Stimulated activated CD4-positive, alpha-beta T cell treated with anti-CD3 and anti-CD28 coated beads, TNF-alpha, amount 100 ng/mL, for 1 hour (primary cell): ENCODE data around the gene SUFU.
"Not testable (repeated sequence)": the region's sequence is repeated elsewhere in the genome, so short reads cannot be mapped to it uniquely, and the experiment has no call there.

Source experiments
- DNase-seq, 3 donors: peaks; one replicate each; pipeline ENCODE4 v3.0.0-alpha.2; 2020; ENCODE audit warnings: low read depth in 3 of 3, low spot score in 1 of 3

SUFU gene

DNA sequence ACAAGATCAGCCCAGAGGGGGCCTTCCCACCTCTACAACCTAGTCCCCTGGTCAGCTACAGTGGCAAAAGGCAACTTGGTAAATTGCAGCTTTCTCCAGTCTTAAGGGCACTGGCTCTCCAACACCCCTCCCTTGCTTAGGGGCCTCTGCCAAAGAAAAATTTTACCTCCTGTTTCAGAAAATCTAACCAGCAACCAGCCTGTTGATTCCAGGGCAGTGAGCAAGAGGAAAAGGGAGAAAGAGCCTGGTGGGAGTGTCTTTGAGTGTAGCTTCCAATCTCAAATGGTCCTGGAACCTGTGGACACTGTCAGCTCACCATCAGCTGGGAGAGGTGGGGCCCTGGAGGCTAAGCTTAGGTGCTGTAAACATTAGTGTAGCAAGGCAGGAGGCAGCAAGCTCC, 24.1 kb upstream of the SUFU start:
- no peak for DNase-seq

DNA sequence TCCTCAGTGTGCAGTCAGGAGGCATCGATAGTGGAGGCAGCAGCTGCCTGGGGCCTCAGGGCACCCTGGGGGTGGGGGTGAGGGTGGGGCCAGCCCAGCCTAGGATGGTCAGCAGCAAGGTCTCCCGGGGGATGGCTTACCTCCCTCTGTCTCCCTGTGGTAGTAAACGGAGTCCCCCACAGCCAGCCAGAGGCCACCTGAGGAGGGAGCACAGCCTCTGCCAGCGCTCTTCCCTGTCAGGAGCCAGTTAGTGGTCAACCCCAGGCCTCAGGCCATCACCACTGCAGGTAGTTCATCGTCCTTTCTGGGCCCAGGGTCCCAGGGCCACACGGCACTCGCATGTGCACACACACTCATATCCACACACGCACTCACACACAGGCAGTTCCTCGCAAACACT, 23.4 kb upstream of the SUFU start:
- DNase-seq = no peak

DNA sequence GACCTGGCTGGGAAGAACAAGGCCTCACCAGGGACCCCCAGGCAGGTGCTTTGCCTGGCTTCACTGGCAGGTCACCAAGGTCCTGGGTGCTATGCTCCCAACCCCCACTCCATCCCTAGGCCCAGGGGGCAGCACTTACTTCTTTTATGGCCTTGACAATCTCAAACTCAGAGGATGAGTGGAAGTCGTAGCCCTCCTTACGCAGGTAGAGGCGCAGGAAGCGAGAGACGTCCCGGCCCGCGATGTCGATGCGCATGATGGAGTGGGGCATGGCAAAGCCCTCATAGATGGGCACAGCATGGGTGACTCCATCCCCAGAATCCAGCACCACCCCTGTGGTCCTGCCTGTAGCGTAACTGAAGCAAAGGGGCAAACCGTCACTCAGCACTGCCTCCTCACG, 19.8 kb upstream of the SUFU start:
- DNase-seq = no peak

- DNase-seq = no peak
Measured at GRCh38 chr10:102485093-102485784, 18.5 kb upstream of the SUFU start.

DNA sequence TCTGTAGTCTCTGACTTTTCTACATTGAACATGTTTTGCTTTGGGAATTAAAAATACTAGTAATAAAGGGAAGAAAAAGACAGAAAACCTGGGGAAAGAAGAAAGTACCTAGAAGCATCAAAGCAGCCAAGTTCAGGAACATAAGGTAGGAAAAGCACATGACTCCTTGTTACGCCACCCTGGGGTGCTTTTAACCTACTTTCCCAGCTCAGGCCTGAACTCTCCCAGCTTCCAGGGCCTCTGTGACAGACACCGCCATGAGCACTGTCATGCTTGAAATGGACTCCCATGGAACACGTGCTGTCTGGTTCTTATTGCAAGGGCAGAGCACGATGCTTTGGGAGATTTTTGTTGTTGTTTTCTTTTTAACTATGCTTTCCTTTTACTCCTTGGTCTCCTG, 12.6 kb upstream of the SUFU start:
- no peak for DNase-seq

DNA sequence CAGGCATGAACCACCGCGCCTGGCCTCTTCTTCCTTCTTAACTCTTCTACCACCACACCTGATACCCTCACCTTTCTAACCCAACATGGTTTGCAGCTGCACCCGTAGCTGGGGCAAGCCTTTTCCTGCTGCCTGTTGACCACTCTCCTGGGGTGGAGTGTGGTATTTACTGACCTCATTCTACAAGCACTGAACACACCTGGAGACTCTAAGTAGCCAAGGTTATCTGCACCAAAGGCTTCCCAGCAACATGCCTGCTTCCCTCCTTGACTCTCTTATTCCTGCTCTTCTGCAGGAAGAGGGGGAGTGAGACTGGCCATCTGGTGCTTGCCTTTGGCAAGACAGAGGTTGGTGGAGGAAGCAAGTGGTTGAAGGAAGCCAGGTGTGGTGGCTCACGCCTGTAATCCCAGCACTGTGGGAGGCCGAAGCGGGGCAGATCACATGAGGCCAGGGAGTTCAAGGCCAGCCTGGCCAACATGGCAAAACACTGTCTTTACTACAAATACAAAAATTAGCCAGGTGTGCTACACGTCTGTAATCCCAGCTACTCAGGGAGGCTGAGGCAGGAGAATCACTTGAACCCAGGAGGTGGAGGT, 11.3 kb upstream of the SUFU start:
- DNase-seq = no peak

GRCh38 chr10:102492983-102493382, 10.8 kb upstream of the SUFU start:
- DNase-seq = no peak

DNA sequence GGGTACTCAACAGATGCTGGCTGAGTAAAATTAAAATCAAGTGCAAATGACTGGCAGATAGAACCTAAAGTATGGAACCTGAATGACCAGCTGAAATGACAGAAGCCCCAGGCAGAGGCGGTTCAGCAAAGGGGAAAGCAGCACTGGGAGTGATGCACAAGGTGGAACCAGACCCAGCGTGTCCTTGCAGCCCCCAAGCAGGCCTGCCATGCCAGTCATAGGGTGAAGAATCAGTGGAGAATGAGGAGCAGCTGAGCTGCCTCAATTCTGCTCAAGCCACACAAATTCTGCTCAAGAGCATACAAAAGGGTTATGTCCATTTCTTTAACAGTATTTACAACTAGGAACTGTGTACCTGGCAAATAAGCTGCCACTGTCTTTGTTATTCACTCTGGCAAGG, 10.0 kb upstream of the SUFU start:
- no peak for DNase-seq

GRCh38 chr10:102497545-102497944, 6.2 kb upstream of the SUFU start:
- DNase-seq = no peak

DNA sequence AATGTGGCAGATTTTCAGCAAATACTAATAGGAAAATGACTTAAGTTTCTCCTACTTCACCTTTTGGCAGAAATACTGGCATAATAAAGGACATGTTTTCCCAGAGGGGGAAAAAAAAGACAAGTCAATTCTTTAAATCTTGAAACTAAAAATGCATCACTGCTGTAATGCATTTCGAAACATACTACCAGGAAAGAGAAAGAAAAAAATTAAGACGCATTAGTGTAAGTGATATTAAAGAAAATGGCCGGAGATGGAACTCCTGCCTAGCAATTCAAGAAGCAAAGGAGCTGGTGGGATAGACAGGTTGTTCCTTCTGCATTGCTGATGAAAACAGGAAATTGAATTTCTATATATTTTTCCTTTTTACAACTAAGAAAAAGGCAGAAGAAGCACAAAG, 4.4 kb upstream of the SUFU start:
- DNase-seq = no peak

DNA sequence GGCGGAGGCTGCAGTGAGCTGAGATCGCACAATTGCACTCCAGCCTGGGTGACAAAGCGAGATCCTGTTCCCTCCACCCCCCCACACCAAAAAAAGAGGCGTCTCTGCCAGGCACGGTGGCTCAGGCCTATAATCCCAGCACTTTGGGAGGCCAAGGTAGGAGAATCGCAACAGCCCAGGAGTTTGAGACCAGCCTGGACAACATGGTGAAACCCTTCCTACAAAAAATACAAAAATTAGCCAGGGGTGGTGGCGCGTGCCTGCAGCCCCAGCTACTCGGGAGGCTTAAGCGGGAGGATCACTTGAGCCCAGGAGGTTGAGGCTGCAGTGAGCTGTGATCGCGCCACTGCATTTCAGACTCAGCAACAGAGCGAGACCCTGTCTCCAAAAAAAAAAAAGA, 3.1 kb upstream of the SUFU start:
- DNase-seq = not testable (repeated sequence)

- DNase-seq = no peak
Measured at GRCh38 chr10:102501201-102502028, 2.4 kb upstream of the SUFU start.

DNA sequence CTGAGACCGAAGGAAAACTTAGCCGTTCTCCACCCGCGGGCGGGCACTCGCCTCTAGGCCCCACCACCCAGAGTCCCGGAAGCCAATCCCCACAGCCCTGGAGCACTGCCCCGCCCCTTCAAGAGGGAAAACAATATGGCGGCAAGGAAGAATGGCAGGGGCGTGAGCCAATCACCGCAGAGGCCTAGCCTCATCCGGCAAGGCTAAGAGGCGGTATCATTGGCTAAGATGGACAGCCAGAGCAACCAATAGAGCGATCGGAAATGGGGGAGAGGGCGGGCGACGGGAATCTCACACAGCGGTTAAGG, 1.8 kb upstream of the SUFU start:
- peak; percentile 94 to 97 (median 97) for DNase-seq

DNA sequence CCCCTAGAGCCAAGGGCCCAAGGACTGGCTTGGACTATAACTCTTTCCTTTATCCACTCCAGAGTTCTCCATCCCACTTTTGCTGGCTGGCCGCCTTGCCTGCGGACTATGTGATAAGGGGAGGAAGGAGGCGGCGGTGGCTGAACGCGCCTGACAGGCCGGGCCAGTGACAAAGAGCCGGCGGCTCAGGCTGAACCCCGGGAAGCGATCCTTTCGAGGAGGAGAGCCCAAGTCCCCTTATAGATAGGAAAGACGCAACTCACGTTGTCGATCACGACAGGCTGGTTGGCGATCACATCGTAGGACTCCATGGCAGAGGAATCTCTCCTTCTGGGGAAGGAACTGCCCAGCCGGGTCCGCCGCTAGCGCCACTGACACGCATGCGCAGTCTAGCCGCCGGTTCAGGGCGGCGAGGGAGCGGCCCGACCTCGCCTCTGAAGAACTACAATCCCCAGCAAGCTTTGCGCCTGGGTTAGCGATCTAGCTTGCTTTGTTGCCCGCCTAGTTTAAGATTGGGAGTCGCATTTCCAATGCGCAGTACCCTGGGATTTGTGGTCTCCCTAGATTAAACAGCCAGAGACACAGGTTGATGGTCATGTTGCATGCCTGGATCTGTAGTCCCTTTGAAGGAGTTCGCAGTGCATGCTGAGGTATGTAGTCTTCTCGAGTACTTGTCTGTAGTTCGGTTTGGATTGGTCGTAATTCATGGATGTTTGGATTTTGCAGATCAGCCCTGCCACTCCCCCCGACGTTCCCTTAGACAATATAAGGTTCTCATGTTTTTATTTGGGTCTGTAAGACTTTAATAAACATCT, 1.2 kb upstream of the SUFU start, which contains the start of gene ACTR1A:
Gene ACTR1A (minus strand): TSS at position 376 of the 815 bp plus-strand sequence. CDS start 65 bp downstream, at position 311.
- peak; percentile 85 to 88 (median 87) for DNase-seq

DNA sequence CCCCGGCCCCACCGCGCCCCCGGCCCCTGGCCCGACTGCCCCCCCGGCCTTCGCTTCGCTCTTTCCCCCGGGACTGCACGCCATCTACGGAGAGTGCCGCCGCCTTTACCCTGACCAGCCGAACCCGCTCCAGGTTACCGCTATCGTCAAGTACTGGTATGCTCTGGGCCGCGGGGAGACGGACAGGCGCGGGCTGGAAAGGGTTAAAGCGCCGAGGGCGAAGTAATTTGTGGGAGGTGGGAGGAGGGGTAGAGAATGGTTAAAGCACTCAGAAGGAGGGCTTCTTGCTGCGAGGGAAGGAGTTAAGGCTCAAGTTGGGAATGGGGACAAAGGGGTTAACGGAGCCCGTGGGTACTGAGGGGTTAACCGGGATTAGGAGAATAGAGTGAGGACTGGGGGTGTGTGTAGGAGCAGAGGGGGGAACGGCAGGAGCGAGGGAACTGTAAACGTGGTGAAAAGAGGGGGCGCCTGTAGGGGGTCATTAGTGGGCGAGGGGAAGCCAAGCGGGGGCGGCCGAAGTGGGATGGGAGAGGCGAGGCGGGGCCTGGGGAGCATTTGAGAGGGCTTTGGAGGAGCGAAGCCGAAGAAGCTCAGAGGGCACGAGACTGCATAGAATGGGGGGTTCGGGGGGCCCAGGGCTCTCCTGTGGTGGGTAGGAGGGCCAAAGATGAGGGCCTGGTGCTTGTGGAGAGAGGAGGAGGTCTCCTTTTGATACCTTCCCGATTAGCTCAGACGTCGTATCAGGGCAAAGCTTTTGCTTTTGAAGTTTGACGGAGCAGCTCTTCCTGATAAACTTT, 605 bp downstream of the SUFU start:
- peak in 1 of 3 donors; percentile 16 for DNase-seq

DNA sequence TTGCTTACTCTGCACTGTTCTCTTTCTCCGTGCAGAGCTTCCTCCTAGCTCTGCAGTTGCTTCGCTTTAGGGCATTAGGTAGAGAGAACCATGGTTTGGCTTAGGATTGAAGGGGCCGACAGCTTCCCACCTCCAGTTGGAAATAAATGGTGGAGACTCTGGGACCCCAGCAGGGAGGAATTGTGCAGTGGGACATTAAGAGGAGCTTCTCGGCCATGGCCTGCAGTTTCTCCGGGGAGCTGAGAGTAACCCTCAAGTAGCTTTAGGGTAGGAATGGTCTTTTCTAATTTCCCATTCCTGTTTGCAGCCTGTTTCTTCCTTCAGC, 1.2 kb downstream of the SUFU start:
- DNase-seq = no peak

DNA sequence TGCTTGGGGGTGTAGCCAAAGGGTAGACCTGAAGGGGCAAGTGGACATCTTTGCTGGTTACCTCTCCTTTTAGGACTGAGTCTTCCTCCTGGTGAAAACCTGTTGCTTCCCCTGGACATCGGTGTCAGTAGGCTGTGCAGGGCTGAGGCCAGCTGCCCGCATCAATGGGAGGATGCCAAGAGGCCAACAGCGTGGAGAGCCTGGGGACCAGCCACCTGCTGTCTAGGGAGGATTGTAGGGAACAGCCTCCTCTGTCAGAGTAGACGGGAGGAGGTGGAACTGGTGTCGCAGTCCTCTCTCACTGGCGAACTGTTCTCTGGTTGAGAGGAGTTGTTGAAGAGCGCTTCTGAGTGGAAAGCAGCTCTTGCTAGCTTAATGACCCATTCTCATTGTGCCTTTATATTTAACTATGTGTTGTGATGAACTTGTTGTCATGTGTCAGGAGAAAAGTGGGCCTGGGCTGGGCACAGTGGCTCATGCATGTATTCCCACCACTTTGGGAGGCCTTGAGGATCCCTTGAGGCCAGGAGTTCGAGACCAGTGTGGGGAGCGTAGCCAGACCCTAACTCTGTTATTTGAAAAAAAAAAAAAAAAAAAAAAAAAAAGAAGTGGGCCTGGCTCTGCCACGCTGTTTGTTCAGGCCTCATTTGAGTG, 1.8 kb downstream of the SUFU start:
- DNase-seq = no peak

- DNase-seq = no peak
Measured at GRCh38 chr10:102507521-102507920, 3.7 kb downstream of the SUFU start.

DNA sequence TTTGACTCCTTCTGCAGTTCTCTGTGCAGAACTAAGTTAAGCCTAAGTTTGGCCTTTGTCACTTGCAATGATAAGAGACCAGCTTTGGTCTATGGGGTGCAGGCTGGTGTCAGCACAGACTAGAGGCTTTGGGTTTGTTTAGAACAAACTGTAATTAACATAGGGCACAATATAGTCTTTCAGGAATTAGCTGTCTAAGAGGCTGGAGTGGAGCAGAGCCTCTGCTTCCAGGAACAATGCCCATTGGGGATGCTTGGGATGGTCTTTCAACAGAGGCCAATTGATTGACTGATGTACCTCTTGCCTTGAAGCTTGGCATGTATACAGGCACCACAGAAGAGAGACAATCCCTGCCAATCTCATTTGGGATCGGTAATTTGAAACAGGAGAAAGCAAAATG, 4.7 kb downstream of the SUFU start:
- DNase-seq = no peak

DNA sequence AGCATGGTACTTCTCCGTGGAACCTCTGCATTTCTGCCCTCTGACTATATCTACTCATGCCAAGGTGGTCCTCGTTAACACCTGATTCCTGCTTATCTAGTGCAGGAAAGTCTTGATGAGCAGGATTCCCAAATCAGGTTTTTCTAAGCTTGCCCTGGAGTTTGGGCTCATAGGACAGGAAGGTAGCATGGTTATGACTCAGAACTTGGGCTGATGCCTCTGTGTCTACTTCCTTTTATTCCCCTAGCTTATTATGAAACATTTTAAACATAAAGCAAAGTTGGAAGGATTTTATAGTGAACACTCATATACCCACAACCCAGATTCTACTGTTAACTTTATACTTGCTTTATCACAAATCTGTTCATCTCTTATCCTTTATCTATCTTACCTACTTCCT, 5.6 kb downstream of the SUFU start:
- DNase-seq = no peak
